GM23338 (cell line): ENCODE measurements around the gene MTHFSD. TPM values are rescaled to one million over a fixed set of nuclear protein-coding genes. Genes with fewer than 3 reads are reported as not detected.

Source experiments
- ATAC-seq: fragments of 200-7000 bp; cut with Tn5 transposase; 3 replicates; pipeline ENCODE4 v1.9.1; 2020
- DNase-seq: peaks from one replicate; pipeline ENCODE4 v3.0.0-alpha.2; 2015; ENCODE audit warnings: low spot score
- H2AFZ ChIP-seq: fragments of 200-600 bp; sonication (generic); 2 replicates; pipeline ENCODE4 v1.8.0; 2016; ENCODE audit warnings: antibody characterized with exemption, mild to moderate bottlenecking, moderate library complexity
- H3F3A ChIP-seq: fragments of 200-600 bp; sonication (generic); replicated peaks from 2 replicates; pipeline ENCODE4 v1.8.0; 2017; ENCODE audit warnings: antibody characterized with exemption, mixed run types, low read depth
- H3K27ac ChIP-seq: fragments of 200-600 bp; sonication (generic); 2 replicates; pipeline ENCODE4 v1.6.1; 2016; ENCODE audit warnings: low read depth
- H3K27me3 ChIP-seq: fragments of 200-600 bp; sonication (generic); 2 replicates; pipeline ENCODE4 v1.8.0; 2016; ENCODE audit warnings: mild to moderate bottlenecking, mixed run types, moderate library complexity; ENCODE audit not compliant: insufficient read depth
- H3K36me3 ChIP-seq: fragments of 200-600 bp; sonication (generic); 2 replicates; pipeline ENCODE4 v1.8.0; 2016; ENCODE audit warnings: mild to moderate bottlenecking; ENCODE audit not compliant: insufficient read depth
- H3K4me1 ChIP-seq: fragments of 200-600 bp; sonication (generic); 2 replicates; pipeline ENCODE4 v1.8.0; 2016; ENCODE audit warnings: mild to moderate bottlenecking, moderate library complexity; ENCODE audit not compliant: insufficient read depth
- H3K4me2 ChIP-seq: fragments of 200-600 bp; sonication (generic); 2 replicates; pipeline ENCODE4 v1.7.1; 2017; ENCODE audit warnings: mixed run types
- H3K4me3 ChIP-seq: fragments of 200-600 bp; sonication (generic); 2 replicates; pipeline ENCODE4 v1.6.1; 2016; ENCODE audit warnings: mixed run types
- H3K79me2 ChIP-seq: fragments of 200-600 bp; sonication (generic); replicated peaks from 2 replicates; pipeline ENCODE4 v1.8.0; 2017; ENCODE audit warnings: mild to moderate bottlenecking; ENCODE audit not compliant: insufficient read depth
- H3K9me2 ChIP-seq: fragments of 200-600 bp; sonication (generic); 2 replicates; pipeline ENCODE4 v1.8.0; 2017; ENCODE audit not compliant: insufficient read depth
- H4K20me1 ChIP-seq: fragments of 200-600 bp; sonication (generic); replicated peaks from 2 replicates; pipeline ENCODE4 v1.8.0; 2017; ENCODE audit warnings: mild to moderate bottlenecking; ENCODE audit not compliant: insufficient read depth
- H3K27ac Mint-ChIP-seq: 2 replicates; pipeline ENCODE4 v1.8.0; 2020; ENCODE audit warnings: inconsistent platforms, mild to moderate bottlenecking, moderate library complexity, mixed read lengths
- H3K27me3 Mint-ChIP-seq: 3 replicates; pipeline ENCODE4 v1.8.0; 2022; ENCODE audit warnings: low read depth, mild to moderate bottlenecking, moderate library complexity, mixed read lengths, inconsistent platforms; ENCODE audit not compliant: insufficient read depth, poor library complexity
- H3K36me3 Mint-ChIP-seq: 3 replicates; pipeline ENCODE4 v1.8.0; 2021; ENCODE audit warnings: low read depth, mild to moderate bottlenecking, inconsistent platforms, moderate library complexity, mixed read lengths
- H3K4me1 Mint-ChIP-seq: 3 replicates; pipeline ENCODE4 v1.8.0; 2020; ENCODE audit warnings: mild to moderate bottlenecking, inconsistent platforms, mixed read lengths
- H3K4me3 Mint-ChIP-seq: 3 replicates; pipeline ENCODE4 v1.8.0; 2021; ENCODE audit warnings: moderate library complexity, mild to moderate bottlenecking, inconsistent platforms, mixed read lengths
- H3K9me3 Mint-ChIP-seq: 3 replicates; pipeline ENCODE4 v1.8.0; 2020; ENCODE audit warnings: moderate library complexity, mild to moderate bottlenecking, inconsistent platforms, mixed read lengths
- CREB1 ChIP-seq: fragments of 250-450 bp; sonication (Bioruptor Pico); IDR thresholded peaks from 2 replicates; pipeline ENCODE4 v1.5.0; 2020; ENCODE audit warnings: low read depth, mild to moderate bottlenecking, moderate library complexity
- JUNB ChIP-seq: IDR thresholded peaks from one replicate; pipeline ENCODE4 v1.6.1; 2016; ENCODE audit warnings: antibody characterized with exemption; ENCODE audit not compliant: unreplicated experiment
- STAT1 ChIP-seq: IDR thresholded peaks from one replicate; pipeline ENCODE4 v1.6.1; 2016; ENCODE audit warnings: antibody characterized with exemption; ENCODE audit not compliant: unreplicated experiment
- ZNF114 ChIP-seq: fragments of 250-450 bp; sonication (Bioruptor Pico); IDR thresholded peaks from 2 replicates; pipeline ENCODE4 v1.5.0; 2020; ENCODE audit warnings: mild to moderate bottlenecking, moderate library complexity
- polyA plus RNA-seq: library from polyadenylated mRNA; unstranded; fragments of >200 nt; fragmentation: Nextera tagmentation; extraction: Ambion mirVana; gene quantifications from 2 replicates; pipeline ENCODE4 v1.2.1, GENCODE V29; 2016
- total RNA-seq: library from RNA; depleted of rRNA; stranded (reverse); fragments of >200 nt; shearing (Covaris generic); gene quantifications from 2 replicates; pipeline ENCODE4 v1.2.3, GENCODE V29; 2014
- TF ChIP-seq, protein P1 (sequence below), 2 experiments: fragments of 200-600 bp in 1 of 2; sonication (generic) in 1 of 2; conservative IDR thresholded peaks; 2 replicates each; pipeline versions ENCODE4 v1.5.1 to v1.6.1; 2016 to 2017; ENCODE audit warnings: antibody characterized with exemption in 2 of 2, low read depth in 2 of 2, mild to moderate bottlenecking in 2 of 2, moderate library complexity in 1 of 2
- TF ChIP-seq, protein P2 (sequence below): IDR thresholded peaks from one replicate; pipeline ENCODE4 v1.6.1; 2018; ENCODE audit warnings: antibody characterized with exemption; ENCODE audit not compliant: unreplicated experiment
- TF ChIP-seq, protein P3 (sequence below): IDR thresholded peaks from 2 replicates; pipeline ENCODE4 v1.6.1; 2016; ENCODE audit warnings: antibody characterized with exemption

The MTHFSD gene
- total and polyA plus RNA-seq, 2 experiments from 2014 or later, result 7.2 to 8.1 TPM

DNA sequence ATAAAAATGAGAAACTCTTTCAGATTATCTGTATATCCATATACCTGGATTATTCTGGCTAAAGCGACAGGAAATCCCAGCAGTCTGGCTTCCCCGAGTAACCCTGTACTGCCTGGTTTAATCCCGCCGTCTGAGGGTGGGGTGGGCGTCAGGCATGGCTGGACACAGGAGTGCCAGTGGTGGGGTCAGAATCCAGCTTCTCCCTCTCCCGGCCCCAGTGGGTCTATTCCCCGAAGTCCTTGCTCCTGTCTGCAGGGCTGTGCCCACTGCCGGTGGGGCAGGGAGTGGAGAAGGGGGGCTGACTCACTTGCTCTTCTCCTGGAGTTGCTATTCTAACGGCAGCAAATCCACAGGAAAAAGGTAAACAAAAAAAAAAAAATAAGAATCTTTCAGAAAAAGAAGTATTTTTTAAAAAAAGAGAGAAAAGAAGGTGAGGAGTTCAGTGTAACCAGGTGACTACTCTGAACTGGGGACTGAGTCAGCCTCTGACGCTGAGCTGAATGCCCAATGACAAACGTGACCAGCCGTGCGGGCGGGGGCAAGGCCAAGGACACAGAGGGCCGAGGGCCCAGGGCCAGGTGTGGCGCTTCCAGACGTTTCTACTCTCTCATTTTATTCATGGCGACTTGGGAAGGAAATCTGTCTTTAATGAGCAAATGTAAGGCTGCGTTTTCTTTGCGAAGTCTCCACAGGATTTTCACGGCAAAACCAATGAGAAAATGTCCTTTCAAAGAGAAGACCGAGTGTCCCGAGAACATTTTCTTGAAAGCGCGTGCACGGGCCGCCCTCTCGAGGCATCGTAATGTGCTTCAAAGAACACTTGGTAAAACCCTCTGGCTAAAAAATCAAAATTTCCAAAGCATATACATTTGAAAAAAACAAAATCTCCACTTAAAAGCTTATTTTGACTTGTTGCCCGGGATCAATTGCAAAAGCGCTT, 24.5 kb downstream of the MTHFSD start (continued):
- TF ChIP-seq, protein P1, sequence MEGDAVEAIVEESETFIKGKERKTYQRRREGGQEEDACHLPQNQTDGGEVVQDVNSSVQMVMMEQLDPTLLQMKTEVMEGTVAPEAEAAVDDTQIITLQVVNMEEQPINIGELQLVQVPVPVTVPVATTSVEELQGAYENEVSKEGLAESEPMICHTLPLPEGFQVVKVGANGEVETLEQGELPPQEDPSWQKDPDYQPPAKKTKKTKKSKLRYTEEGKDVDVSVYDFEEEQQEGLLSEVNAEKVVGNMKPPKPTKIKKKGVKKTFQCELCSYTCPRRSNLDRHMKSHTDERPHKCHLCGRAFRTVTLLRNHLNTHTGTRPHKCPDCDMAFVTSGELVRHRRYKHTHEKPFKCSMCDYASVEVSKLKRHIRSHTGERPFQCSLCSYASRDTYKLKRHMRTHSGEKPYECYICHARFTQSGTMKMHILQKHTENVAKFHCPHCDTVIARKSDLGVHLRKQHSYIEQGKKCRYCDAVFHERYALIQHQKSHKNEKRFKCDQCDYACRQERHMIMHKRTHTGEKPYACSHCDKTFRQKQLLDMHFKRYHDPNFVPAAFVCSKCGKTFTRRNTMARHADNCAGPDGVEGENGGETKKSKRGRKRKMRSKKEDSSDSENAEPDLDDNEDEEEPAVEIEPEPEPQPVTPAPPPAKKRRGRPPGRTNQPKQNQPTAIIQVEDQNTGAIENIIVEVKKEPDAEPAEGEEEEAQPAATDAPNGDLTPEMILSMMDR (conservative IDR thresholded peaks at IDR 0.05; ENCODE audit: low read depth in 2 of 2), result no peak
- TF ChIP-seq ZNF114 (CRISPR knock-in tag), result no peak

DNA sequence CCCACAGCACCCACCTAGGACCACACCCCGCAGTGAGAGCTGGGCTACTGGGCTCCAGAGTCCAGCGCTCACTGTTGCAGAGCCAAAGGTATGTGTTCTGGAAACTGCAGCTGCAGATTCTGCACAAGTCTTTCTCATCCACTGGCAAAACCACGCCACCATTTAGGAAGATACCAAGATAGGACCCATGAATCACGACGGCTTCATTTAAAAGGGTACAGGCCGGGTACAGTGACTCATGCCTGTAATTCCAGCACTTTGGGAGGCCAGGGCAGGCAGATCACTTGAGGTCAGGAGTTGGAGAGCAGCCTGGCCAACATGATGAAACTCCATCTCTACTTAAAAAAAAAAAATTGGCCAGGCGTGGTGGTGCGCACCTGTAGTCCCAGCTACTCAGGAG, 25.9 kb downstream of the MTHFSD start:
- Histone ChIP-seq H3K27ac (no peak overlapping the region), H3K4me1 (0 out of 2 replicates have a peak, but pooled peaks cover 3% of the 10 kb centered on the region), H2AFZ (no peak overlapping the region), H3K9me2 (no peaks in the 10 kb centered on the region), H3K27me3 (no peaks in the 10 kb centered on the region), H3K79me2 (no peaks in the 10 kb centered on the region), H3K4me3 (no peak overlapping the region), H3F3A (no peaks in the 10 kb centered on the region), H3K36me3 (no peaks in the 10 kb centered on the region), H3K4me2 (no peak overlapping the region), H4K20me1 (no peaks in the 10 kb centered on the region)
- Mint-ChIP-seq H3K27me3 (peaks cover 17% of the 10 kb centered on the region), H3K36me3 (peaks cover 11% of the 10 kb centered on the region; the same call in 1 of the 3 replicates), H3K4me1 (no peaks in the 10 kb centered on the region), H3K27ac (no peak overlapping the region), H3K4me3 (no peak overlapping the region), H3K9me3 (peaks cover 23% of the 10 kb centered on the region; the same call in 2 of the 3 replicates)
- DNase-seq, result no peak
- ATAC-seq, result no peak
- TF ChIP-seq, protein P2, sequence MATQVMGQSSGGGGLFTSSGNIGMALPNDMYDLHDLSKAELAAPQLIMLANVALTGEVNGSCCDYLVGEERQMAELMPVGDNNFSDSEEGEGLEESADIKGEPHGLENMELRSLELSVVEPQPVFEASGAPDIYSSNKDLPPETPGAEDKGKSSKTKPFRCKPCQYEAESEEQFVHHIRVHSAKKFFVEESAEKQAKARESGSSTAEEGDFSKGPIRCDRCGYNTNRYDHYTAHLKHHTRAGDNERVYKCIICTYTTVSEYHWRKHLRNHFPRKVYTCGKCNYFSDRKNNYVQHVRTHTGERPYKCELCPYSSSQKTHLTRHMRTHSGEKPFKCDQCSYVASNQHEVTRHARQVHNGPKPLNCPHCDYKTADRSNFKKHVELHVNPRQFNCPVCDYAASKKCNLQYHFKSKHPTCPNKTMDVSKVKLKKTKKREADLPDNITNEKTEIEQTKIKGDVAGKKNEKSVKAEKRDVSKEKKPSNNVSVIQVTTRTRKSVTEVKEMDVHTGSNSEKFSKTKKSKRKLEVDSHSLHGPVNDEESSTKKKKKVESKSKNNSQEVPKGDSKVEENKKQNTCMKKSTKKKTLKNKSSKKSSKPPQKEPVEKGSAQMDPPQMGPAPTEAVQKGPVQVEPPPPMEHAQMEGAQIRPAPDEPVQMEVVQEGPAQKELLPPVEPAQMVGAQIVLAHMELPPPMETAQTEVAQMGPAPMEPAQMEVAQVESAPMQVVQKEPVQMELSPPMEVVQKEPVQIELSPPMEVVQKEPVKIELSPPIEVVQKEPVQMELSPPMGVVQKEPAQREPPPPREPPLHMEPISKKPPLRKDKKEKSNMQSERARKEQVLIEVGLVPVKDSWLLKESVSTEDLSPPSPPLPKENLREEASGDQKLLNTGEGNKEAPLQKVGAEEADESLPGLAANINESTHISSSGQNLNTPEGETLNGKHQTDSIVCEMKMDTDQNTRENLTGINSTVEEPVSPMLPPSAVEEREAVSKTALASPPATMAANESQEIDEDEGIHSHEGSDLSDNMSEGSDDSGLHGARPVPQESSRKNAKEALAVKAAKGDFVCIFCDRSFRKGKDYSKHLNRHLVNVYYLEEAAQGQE, result no peak
- no peak for TF ChIP-seq JUNB
- TF ChIP-seq, protein P3, sequence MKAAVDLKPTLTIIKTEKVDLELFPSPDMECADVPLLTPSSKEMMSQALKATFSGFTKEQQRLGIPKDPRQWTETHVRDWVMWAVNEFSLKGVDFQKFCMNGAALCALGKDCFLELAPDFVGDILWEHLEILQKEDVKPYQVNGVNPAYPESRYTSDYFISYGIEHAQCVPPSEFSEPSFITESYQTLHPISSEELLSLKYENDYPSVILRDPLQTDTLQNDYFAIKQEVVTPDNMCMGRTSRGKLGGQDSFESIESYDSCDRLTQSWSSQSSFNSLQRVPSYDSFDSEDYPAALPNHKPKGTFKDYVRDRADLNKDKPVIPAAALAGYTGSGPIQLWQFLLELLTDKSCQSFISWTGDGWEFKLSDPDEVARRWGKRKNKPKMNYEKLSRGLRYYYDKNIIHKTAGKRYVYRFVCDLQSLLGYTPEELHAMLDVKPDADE, result no peak
- no peak for TF ChIP-seq STAT1
- TF ChIP-seq, protein P1 (conservative IDR thresholded peaks at IDR 0.05; ENCODE audit: low read depth in 2 of 2), result no peak
- TF ChIP-seq CREB1 (CRISPR knock-in tag), result no peak
